Lower lobe of right lung (tissue), 2 donors: ENCODE results near the gene CERS4. TPM values are rescaled to one million over a fixed set of nuclear protein-coding genes. Genes with fewer than 3 reads are reported as not detected.

ENCODE experiments used
- ATAC-seq, 2 donors: fragments of 200-7000 bp; cut with Tn5 transposase; one replicate each; pipeline ENCODE4 v1.9.1; 2020 to 2022; ENCODE audit warnings: mild to moderate bottlenecking in 2 of 2, moderate library complexity in 2 of 2
- DNase-seq: peaks from one replicate; pipeline ENCODE4 v3.0.0-alpha.2; 2020
- H3K27ac ChIP-seq: fragments of 200-600 bp; one replicate; pipeline ENCODE4 v1.8.0; 2022
- H3K27me3 ChIP-seq: fragments of 200-600 bp; one replicate; pipeline ENCODE4 v1.8.0; 2022; ENCODE audit warnings: low read depth
- H3K36me3 ChIP-seq: fragments of 200-600 bp; one replicate; pipeline ENCODE4 v1.8.0; 2022; ENCODE audit warnings: mild to moderate bottlenecking
- H3K4me1 ChIP-seq: fragments of 200-600 bp; one replicate; pipeline ENCODE4 v1.8.0; 2022
- H3K4me3 ChIP-seq: fragments of 200-600 bp; one replicate; pipeline ENCODE4 v1.8.0; 2022; ENCODE audit warnings: mild to moderate bottlenecking
- H3K9me3 ChIP-seq: fragments of 200-600 bp; one replicate; pipeline ENCODE4 v1.8.0; 2022
- CTCF ChIP-seq: fragments of 200-600 bp; IDR thresholded peaks from one replicate; pipeline ENCODE4 v1.8.0; 2022; ENCODE audit warnings: antibody characterized with exemption, mild to moderate bottlenecking
- intact Hi-C: fragments of 100-400 bp; cut with DNase I; formaldehyde crosslinking; loops from one replicate; pipeline ENCODE4 v1.11.0; 2022
- total RNA-seq: library from RNA; stranded (reverse); fragmentation: NEBNext Ultra II Directional; extraction: Animal tissue kit (Norgen Biotek cat#: 25700); gene quantifications from one replicate; pipeline ENCODE4 v1.2.1, GENCODE V29; 2021
- donor health status: DM: no; HTN: yes; CAD: no; lungs with severe emphysema.

Gene CERS4
- total RNA-seq, 1 donor from 2014 or later: 60.6 TPM

- DNase-seq: no peak
- no peak overlapping the region for H3K27ac ChIP-seq
- TF ChIP-seq CTCF: no peak
- no peak overlapping the region for H3K4me3 ChIP-seq
- intact Hi-C loops: no loop called here
- no peaks in the 10 kb centered on the region for H3K27me3 ChIP-seq
- ATAC-seq: no peak
- no peaks in the 10 kb centered on the region for H3K9me3 ChIP-seq
- H3K4me1 ChIP-seq: peaks cover 15% of the 10 kb centered on the region
- H3K36me3 ChIP-seq: peaks cover 35% of the 10 kb centered on the region
Observed at GRCh38 chr19:8255426-8256125, 46.4 kb downstream of the CERS4 start.

GRCh38 chr19:8256276-8257051, 47.3 kb downstream of the CERS4 start:
- no peak overlapping the region for H3K27ac ChIP-seq
- intact Hi-C loops: no loop called here
- H3K27me3 ChIP-seq: no peaks in the 10 kb centered on the region
- H3K36me3 ChIP-seq: peaks cover 37% of the 10 kb centered on the region
- ATAC-seq (no peak), DNase-seq (no peak)
- no peak overlapping the region for H3K4me3 ChIP-seq
- no peak for TF ChIP-seq CTCF
- no peaks in the 10 kb centered on the region for H3K9me3 ChIP-seq
- peaks cover 10% of the 10 kb centered on the region for H3K4me1 ChIP-seq

- DNase-seq: no peak
- intact Hi-C loops: no loop called here
- Histone ChIP-seq H3K27me3 (no peaks in the 10 kb centered on the region), H3K27ac (no peak overlapping the region), H3K9me3 (no peaks in the 10 kb centered on the region), H3K4me3 (no peak overlapping the region), H3K36me3 (peaks cover 43% of the 10 kb centered on the region), H3K4me1 (peaks cover 8% of the 10 kb centered on the region)
- TF ChIP-seq CTCF: no peak
- ATAC-seq: no peak
Observed at GRCh38 chr19:8257052-8257443, 47.9 kb downstream of the CERS4 start.

- H3K27me3 ChIP-seq: no peaks in the 10 kb centered on the region
- no peaks in the 10 kb centered on the region for H3K9me3 ChIP-seq
- ATAC-seq (no peak), DNase-seq (no peak)
- intact Hi-C loops: no loop called here
- H3K36me3 ChIP-seq: peaks cover 47% of the 10 kb centered on the region
- no peaks in the 10 kb centered on the region for H3K4me1 ChIP-seq
- H3K27ac ChIP-seq: no peak overlapping the region
- no peak for TF ChIP-seq CTCF
- no peak overlapping the region for H3K4me3 ChIP-seq
Observed at GRCh38 chr19:8259142-8259921, 50.2 kb downstream of the CERS4 start.

GRCh38 chr19:8259922-8260247, 50.7 kb downstream of the CERS4 start:
- DNase-seq: no peak
- no peaks in the 10 kb centered on the region for H3K4me1 ChIP-seq
- intact Hi-C loops: no loop called here
- H3K4me3 ChIP-seq: no peak overlapping the region
- TF ChIP-seq CTCF: no peak
- no peaks in the 10 kb centered on the region for H3K27me3 ChIP-seq
- H3K27ac ChIP-seq: no peak overlapping the region
- H3K9me3 ChIP-seq: no peaks in the 10 kb centered on the region
- no peak for ATAC-seq
- H3K36me3 ChIP-seq: peaks cover 46% of the 10 kb centered on the region
